Measurements from ENCODE around the gene HCFC1R1.

Gene HCFC1R1

GRCh38 chr16:2973605-2974318, 50.0 kb downstream of the HCFC1R1 start:
- no peak for DNase-seq

GRCh38 chr16:2973093-2973492, 50.6 kb downstream of the HCFC1R1 start:
- DNase-seq, result no peak
